NB4 (cell line): ENCODE measurements around the gene SULT1A1.
"Not testable (repeated sequence)": the region's sequence is repeated elsewhere in the genome, so short reads cannot be mapped to it uniquely, and the experiment has no call there.

Experiments
- TF ChIP-seq, protein P1 (sequence below): IDR thresholded peaks from 2 replicates; pipeline ENCODE4 v1.6.1; 2011; ENCODE audit warnings: low read depth, low read length
- TF ChIP-seq, protein P2 (sequence below): IDR thresholded peaks from one replicate; pipeline ENCODE4 v1.5.1; 2012; ENCODE audit warnings: low read depth, low read length

DNA sequence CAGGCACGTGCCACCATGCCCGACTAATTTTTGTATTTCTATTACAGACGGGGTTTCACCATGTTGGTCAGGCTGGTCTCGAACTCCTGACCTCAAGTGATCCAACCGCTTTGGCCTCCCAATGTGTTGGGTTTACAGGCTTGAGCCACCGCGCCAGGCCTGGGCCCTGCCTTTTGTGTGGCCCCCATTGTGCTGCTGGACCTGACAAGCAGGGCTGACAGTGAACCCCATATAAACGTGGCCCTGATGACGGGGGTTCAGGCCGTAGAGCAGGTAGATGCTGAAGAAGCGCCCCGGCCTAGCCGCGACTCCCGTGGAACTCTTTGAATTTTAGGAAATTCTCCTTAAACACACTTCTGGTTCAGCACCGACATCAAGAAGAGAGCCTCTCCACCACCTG, 4.7 kb upstream of the SULT1A1 start:
- TF ChIP-seq, protein P1, sequence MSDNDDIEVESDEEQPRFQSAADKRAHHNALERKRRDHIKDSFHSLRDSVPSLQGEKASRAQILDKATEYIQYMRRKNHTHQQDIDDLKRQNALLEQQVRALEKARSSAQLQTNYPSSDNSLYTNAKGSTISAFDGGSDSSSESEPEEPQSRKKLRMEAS: not testable (repeated sequence)
- TF ChIP-seq, protein P2, sequence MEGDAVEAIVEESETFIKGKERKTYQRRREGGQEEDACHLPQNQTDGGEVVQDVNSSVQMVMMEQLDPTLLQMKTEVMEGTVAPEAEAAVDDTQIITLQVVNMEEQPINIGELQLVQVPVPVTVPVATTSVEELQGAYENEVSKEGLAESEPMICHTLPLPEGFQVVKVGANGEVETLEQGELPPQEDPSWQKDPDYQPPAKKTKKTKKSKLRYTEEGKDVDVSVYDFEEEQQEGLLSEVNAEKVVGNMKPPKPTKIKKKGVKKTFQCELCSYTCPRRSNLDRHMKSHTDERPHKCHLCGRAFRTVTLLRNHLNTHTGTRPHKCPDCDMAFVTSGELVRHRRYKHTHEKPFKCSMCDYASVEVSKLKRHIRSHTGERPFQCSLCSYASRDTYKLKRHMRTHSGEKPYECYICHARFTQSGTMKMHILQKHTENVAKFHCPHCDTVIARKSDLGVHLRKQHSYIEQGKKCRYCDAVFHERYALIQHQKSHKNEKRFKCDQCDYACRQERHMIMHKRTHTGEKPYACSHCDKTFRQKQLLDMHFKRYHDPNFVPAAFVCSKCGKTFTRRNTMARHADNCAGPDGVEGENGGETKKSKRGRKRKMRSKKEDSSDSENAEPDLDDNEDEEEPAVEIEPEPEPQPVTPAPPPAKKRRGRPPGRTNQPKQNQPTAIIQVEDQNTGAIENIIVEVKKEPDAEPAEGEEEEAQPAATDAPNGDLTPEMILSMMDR: not testable (repeated sequence)
